RWPE2 (cell line): ENCODE measurements around the gene ATG7.
A peak's percentile ranks its signal among the peaks of the same experiment; 100 is the strongest.

ENCODE experiments used
- ATAC-seq: fragments of 200-7000 bp; cut with Tn5 transposase; 3 replicates; pipeline ENCODE4 v1.9.1; 2021; ENCODE audit warnings: low read depth
- DNase-seq: peaks from one replicate; pipeline ENCODE4 v3.0.0-alpha.2; 2020; ENCODE audit warnings: low spot score
- H3K27ac ChIP-seq: fragments of 450-650 bp; 2 replicates; pipeline ENCODE4 v1.5.1; 2017; ENCODE audit warnings: mild to moderate bottlenecking; ENCODE audit not compliant: poor library complexity, severe bottlenecking
- H3K27me3 ChIP-seq: fragments of 250-450 bp; sonication (Bioruptor Pico); 2 replicates; pipeline ENCODE4 v1.5.1; 2021; ENCODE audit warnings: mild to moderate bottlenecking, moderate library complexity; ENCODE audit not compliant: insufficient read depth, poor library complexity, severe bottlenecking
- H3K36me3 ChIP-seq: fragments of 250-450 bp; sonication (Bioruptor Pico); 2 replicates; pipeline ENCODE4 v1.5.1; 2020; ENCODE audit warnings: low read depth, mild to moderate bottlenecking, moderate library complexity
- H3K4me1 ChIP-seq: fragments of 250-450 bp; sonication (Bioruptor Pico); 2 replicates; pipeline ENCODE4 v1.5.1; 2021; ENCODE audit warnings: mild to moderate bottlenecking, moderate library complexity; ENCODE audit not compliant: insufficient read depth, poor library complexity, severe bottlenecking
- H3K4me3 ChIP-seq: fragments of 250-450 bp; sonication (Bioruptor Pico); 2 replicates; pipeline ENCODE4 v1.5.1; 2021; ENCODE audit warnings: mild to moderate bottlenecking, moderate library complexity; ENCODE audit not compliant: severe bottlenecking
- H3K9me3 ChIP-seq: fragments of 250-450 bp; sonication (Bioruptor Pico); 2 replicates; pipeline ENCODE4 v1.5.1; 2021; ENCODE audit warnings: mild to moderate bottlenecking, moderate library complexity; ENCODE audit not compliant: severe bottlenecking
- TF ChIP-seq, protein P1 (sequence below): fragments of 450-650 bp; IDR thresholded peaks from one replicate; pipeline ENCODE4 v1.5.1; 2017; ENCODE audit warnings: mild to moderate bottlenecking, moderate library complexity; ENCODE audit not compliant: poor library complexity, severe bottlenecking

The ATG7 gene

DNA sequence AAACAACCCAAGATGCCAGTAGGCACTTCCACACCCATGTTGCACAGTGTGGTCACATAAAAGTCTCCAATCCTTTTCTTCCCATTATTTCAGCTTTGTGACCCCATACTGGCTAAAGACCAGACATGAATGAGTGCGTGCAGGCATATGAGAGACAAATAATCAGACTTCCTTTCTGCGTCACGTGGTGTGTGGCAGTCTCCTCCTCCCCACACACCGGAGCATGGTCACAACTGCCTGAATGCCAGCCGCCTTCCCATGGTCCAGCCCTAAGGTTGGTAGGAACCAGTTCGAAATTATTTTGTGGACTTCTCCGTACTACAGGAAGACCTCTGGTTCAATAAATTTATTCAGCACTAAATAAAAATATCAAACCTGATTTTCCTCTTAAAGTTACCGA, 306.0 kb downstream of the ATG7 start:
- TF ChIP-seq, protein P1, sequence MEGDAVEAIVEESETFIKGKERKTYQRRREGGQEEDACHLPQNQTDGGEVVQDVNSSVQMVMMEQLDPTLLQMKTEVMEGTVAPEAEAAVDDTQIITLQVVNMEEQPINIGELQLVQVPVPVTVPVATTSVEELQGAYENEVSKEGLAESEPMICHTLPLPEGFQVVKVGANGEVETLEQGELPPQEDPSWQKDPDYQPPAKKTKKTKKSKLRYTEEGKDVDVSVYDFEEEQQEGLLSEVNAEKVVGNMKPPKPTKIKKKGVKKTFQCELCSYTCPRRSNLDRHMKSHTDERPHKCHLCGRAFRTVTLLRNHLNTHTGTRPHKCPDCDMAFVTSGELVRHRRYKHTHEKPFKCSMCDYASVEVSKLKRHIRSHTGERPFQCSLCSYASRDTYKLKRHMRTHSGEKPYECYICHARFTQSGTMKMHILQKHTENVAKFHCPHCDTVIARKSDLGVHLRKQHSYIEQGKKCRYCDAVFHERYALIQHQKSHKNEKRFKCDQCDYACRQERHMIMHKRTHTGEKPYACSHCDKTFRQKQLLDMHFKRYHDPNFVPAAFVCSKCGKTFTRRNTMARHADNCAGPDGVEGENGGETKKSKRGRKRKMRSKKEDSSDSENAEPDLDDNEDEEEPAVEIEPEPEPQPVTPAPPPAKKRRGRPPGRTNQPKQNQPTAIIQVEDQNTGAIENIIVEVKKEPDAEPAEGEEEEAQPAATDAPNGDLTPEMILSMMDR = no peak
- Histone ChIP-seq H3K4me3 (no peak overlapping the region), H3K27me3 (no peaks in the 10 kb centered on the region), H3K4me1 (peaks cover 18% of the 10 kb centered on the region), H3K36me3 (no peaks in the 10 kb centered on the region), H3K27ac (no peak overlapping the region), H3K9me3 (no peaks in the 10 kb centered on the region)
- ATAC-seq = no peak
- no peak for DNase-seq

DNA sequence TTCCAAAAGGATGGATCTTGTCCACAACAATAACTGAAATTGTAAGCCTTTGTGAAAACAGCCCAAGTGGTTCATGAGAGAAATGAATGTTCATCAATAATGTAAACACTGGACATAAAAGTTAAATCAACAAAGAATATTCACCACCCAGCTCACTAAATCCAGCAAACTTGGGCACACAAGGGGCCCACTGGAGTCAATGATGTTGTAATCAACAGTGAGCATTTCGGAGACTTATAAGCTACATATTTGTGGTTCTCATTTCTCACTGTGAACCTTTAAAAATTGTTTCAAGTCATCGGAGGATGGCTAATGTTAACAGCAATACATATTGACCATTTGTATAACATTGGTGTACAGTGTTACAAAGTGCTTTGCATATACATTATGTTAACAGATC, 308.4 kb downstream of the ATG7 start:
- ATAC-seq = no peak
- DNase-seq = no peak
- Histone ChIP-seq H3K4me3 (no peak overlapping the region), H3K27ac (no peak overlapping the region), H3K36me3 (no peaks in the 10 kb centered on the region), H3K27me3 (no peaks in the 10 kb centered on the region), H3K9me3 (no peaks in the 10 kb centered on the region), H3K4me1 (peaks cover 31% of the 10 kb centered on the region)
- TF ChIP-seq, protein P1 = no peak

DNA sequence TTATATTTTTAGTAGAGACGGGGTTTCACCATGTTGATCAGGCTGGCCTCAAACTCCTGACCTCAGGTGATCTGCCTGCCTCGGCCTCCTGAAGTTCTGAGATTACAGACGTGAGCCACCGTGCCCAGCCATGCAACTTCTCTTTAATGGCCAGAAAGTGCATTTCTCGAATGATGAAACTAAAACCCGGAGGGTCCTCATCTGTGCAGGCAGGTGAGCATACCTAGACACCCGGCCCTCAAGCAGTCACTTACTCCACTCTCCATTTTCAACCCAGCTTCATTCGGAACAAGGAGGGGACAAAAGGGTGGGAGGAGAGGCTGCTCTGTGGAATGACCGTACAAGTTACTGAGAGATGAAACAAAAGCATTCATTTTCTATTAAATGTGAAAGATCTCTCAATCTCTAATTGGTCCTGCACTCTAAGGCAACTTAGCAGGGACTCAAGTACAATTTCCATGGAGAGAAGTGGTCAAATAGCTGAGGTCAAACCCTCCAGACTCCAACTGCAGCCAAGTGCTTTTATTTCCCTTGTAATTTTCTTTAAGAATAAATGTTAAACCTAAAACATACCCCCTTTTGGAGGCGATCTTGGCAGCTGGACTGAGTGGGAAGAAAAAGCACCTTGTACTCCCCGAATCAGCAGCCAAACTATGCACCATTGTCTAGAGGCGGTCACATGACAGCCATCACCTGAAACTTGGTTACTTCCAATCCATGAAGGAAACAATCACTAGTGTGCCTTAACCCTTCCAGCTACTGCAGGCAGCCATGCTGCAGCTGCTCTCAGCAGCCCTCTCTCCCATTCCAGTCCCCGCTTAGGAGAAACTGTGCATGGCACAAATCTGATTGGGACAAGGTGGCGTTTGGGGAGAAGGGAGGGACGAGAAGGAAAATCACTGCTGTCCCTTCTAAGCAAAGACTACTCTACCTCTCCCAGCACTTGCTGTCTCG, 309.3 kb downstream of the ATG7 start:
- ATAC-seq = no peak
- no peaks in the 10 kb centered on the region for H3K36me3 ChIP-seq
- peak overlapping the region; percentile 65 for H3K27ac ChIP-seq
- TF ChIP-seq, protein P1 = no peak
- no peak for DNase-seq
- no peak overlapping the region for H3K4me3 ChIP-seq
- no peaks in the 10 kb centered on the region for H3K9me3 ChIP-seq
- peaks cover 40% of the 10 kb centered on the region for H3K4me1 ChIP-seq
- no peaks in the 10 kb centered on the region for H3K27me3 ChIP-seq

GRCh38 chr3:11582191-11582968, 310.2 kb downstream of the ATG7 start:
- H3K9me3 ChIP-seq = no peaks in the 10 kb centered on the region
- H3K4me3 ChIP-seq = no peak overlapping the region
- ATAC-seq = peak; percentile 79
- H3K27ac ChIP-seq = peak overlapping the region; percentile 65
- peaks cover 40% of the 10 kb centered on the region for H3K4me1 ChIP-seq
- H3K27me3 ChIP-seq = no peaks in the 10 kb centered on the region
- TF ChIP-seq, protein P1 = no peak
- DNase-seq = no peak
- H3K36me3 ChIP-seq = no peaks in the 10 kb centered on the region
